HepG2 (cell line): ENCODE data around the gene ANTKMT. TPM values are rescaled to one million over a fixed set of nuclear protein-coding genes. Genes with fewer than 3 reads are reported as not detected.

ENCODE experiments used
- AGO1 ChIP-seq: fragments of 200-400 bp; formaldehyde crosslinking; IDR thresholded peaks from 2 replicates; pipeline ENCODE4 v1.6.1; 2017; ENCODE audit warnings: mild to moderate bottlenecking, low read depth, low read length, moderate library complexity; ENCODE audit not compliant: poor library complexity, severe bottlenecking
- ATF2 ChIP-seq: sonication (generic); formaldehyde crosslinking; IDR thresholded peaks from 2 replicates; pipeline ENCODE4 v1.4.0; 2020; ENCODE audit warnings: missing genetic modification reagents
- ATF7-NPFF ChIP-seq: sonication (generic); formaldehyde crosslinking; IDR thresholded peaks from 2 replicates; pipeline ENCODE4 v1.8.1; 2023; ENCODE audit warnings: mild to moderate bottlenecking, low read depth, missing genetic modification reagents, moderate library complexity
- GABPB1 ChIP-seq: IDR thresholded peaks from 2 replicates; pipeline ENCODE4 v1.6.1; 2016; ENCODE audit warnings: mild to moderate bottlenecking, missing genetic modification reagents, moderate library complexity, missing compliant biosample characterization
- HNF1A ChIP-seq, 2 experiments: sonication (generic) in 1 of 2; formaldehyde crosslinking in 1 of 2; IDR thresholded peaks; 2 replicates each; pipeline versions ENCODE4 v1.4.0 to v1.6.1; 2016 to 2020; ENCODE audit warnings: borderline replicate concordance in 1 of 2, low read depth in 1 of 2, mild to moderate bottlenecking in 1 of 2, missing genetic modification reagents in 1 of 2
- PITX1 ChIP-seq: sonication (generic); formaldehyde crosslinking; IDR thresholded peaks from 2 replicates; pipeline ENCODE4 v1.5.1; 2020; ENCODE audit warnings: mild to moderate bottlenecking, missing genetic modification reagents
- SMAD3 ChIP-seq: sonication (generic); formaldehyde crosslinking; IDR thresholded peaks from 2 replicates; pipeline ENCODE4 v1.4.0; 2020; ENCODE audit warnings: missing genetic modification reagents
- SRF ChIP-seq: IDR thresholded peaks from 2 replicates; pipeline ENCODE4 v1.6.1; 2011; ENCODE audit warnings: mild to moderate bottlenecking, low read depth, low read length, moderate library complexity
- YY1 ChIP-seq: IDR thresholded peaks from 2 replicates; pipeline ENCODE4 v1.6.1; 2011; ENCODE audit warnings: low read length, low read depth, moderate library complexity, mild to moderate bottlenecking; ENCODE audit not compliant: insufficient read depth, insufficient replicate concordance
- ZBTB33 ChIP-seq: sonication (generic); formaldehyde crosslinking; IDR thresholded peaks from 2 replicates; pipeline ENCODE4 v1.4.0; 2020; ENCODE audit warnings: missing genetic modification reagents
- ZGPAT ChIP-seq: IDR thresholded peaks from 2 replicates; pipeline ENCODE4 v1.6.1; 2016; ENCODE audit warnings: mild to moderate bottlenecking
- ZNF3 ChIP-seq: IDR thresholded peaks from 2 replicates; pipeline ENCODE4 v1.7.0; 2017; ENCODE audit warnings: inconsistent platforms
- ZNF660 ChIP-seq: sonication (generic); formaldehyde crosslinking; IDR thresholded peaks from 2 replicates; pipeline ENCODE4 v1.5.1; 2020; ENCODE audit warnings: mild to moderate bottlenecking, low read depth, missing genetic modification reagents, borderline replicate concordance
- ZNF770 ChIP-seq: sonication (generic); formaldehyde crosslinking; IDR thresholded peaks from 2 replicates; pipeline ENCODE4 v1.5.0; 2020; ENCODE audit warnings: mild to moderate bottlenecking, missing genetic modification reagents
- ZNF777 ChIP-seq: sonication (generic); formaldehyde crosslinking; IDR thresholded peaks from 2 replicates; pipeline ENCODE4 v1.4.0; 2020; ENCODE audit warnings: missing genetic modification reagents
- polyA plus RNA-seq, 8 experiments: library from polyadenylated mRNA; depleted of rRNA in 3 of 8; stranded (reverse) in 7 of 8; unstranded in 1 of 8; fragments of >200 nt; fragmentation: Illumina TruSeq in 4 of 8; extraction: Trizol in 4 of 8; gene quantifications; 2 replicates each; pipeline versions ENCODE4 v1.2.1 to v1.2.3, GENCODE V29; 2011 to 2016; ENCODE audit warnings: low read depth in 4 of 8, missing spikeins in 1 of 8, mixed read lengths in 1 of 8; ENCODE audit not compliant: insufficient read depth in 1 of 8
- total RNA-seq, 5 experiments: library from RNA; depleted of rRNA; stranded (reverse); fragments of >200 nt; fragmentation: Illumina TruSeq; extraction: Trizol; gene quantifications; 2 replicates each; pipeline ENCODE4 v1.2.3, GENCODE V29; 2016; ENCODE audit warnings: low read depth in 1 of 5

Gene ANTKMT
- total and polyA plus RNA-seq, 2 of the 13 experiments (the other 11 are each of a cell fraction or from before 2014, with no cell fraction given) = 7.5 to 47.8 TPM

GRCh38 chr16:711548-712320 is 9.2 kb upstream of the ANTKMT start (continued):
- TF ChIP-seq YY1 (peak; percentile 46), ZGPAT (CRISPR knock-in tag) (no peak), HNF1A (IDR thresholded peaks at IDR 0.05; ENCODE audit: low read depth) (no peak), HNF1A (CRISPR knock-in tag; IDR thresholded peaks at IDR 0.05; ENCODE audit: borderline replicate concordance) (no peak), ZNF660 (no peak), PITX1 (0 out of 2 replicates have a peak, but pooled peaks have one; percentile 24), SMAD3 (CRISPR knock-in tag) (0 out of 2 replicates have a peak, but pooled peaks have one; percentile 47), SRF (no peak), ZBTB33 (CRISPR knock-in tag) (peak; percentile 56; the same call in 1 of the 2 replicates), AGO1 (peak; percentile 41), GABPB1 (CRISPR knock-in tag) (peak; percentile 60; the same call in 1 of the 2 replicates), ZNF777 (CRISPR knock-in tag) (peak; percentile 74), ZNF3 (CRISPR knock-in tag) (no peak), ATF2 (no peak), ATF7-NPFF (0 out of 2 replicates have a peak, but pooled peaks have one; percentile 40), ZNF770 (peak; percentile 41; the same call in 1 of the 2 replicates)
